Type B pancreatic cell (in vitro differentiated cells): ENCODE data around the gene HEATR9. TPM values are rescaled to one million over a fixed set of nuclear protein-coding genes. Genes with fewer than 3 reads are reported as not detected.
"Not testable (repeated sequence)": the region's sequence is repeated elsewhere in the genome, so short reads cannot be mapped to it uniquely, and the experiment has no call there.

ENCODE experiments used
- DNase-seq: peaks from one replicate; pipeline ENCODE4 v3.0.0; 2021; ENCODE audit warnings: mixed read lengths; ENCODE audit not compliant: unreplicated experiment; ENCODE audit errors: extremely low spot score
- H3K27ac Mint-ChIP-seq: 2 replicates; pipeline ENCODE4 v1.8.0; 2021; ENCODE audit warnings: mild to moderate bottlenecking, mixed read lengths
- H3K27me3 Mint-ChIP-seq: 2 replicates; pipeline ENCODE4 v1.8.0; 2021; ENCODE audit warnings: mixed read lengths
- H3K36me3 Mint-ChIP-seq: 2 replicates; pipeline ENCODE4 v1.8.0; 2021; ENCODE audit warnings: mixed read lengths
- H3K4me1 Mint-ChIP-seq: one replicate; pipeline ENCODE4 v1.8.0; 2021; ENCODE audit warnings: mixed read lengths; ENCODE audit not compliant: unreplicated experiment
- H3K4me3 Mint-ChIP-seq: 2 replicates; pipeline ENCODE4 v1.8.0; 2021; ENCODE audit warnings: mild to moderate bottlenecking, mixed read lengths
- H3K9me3 Mint-ChIP-seq: 2 replicates; pipeline ENCODE4 v1.8.0; 2021; ENCODE audit warnings: mixed read lengths
- total RNA-seq: library from RNA; stranded (reverse); gene quantifications from 2 replicates; pipeline ENCODE4 v1.2.1, GENCODE V29; 2021; ENCODE audit warnings: low replicate concordance
- TF ChIP-seq, protein P1 (sequence below): fragments of 200-600 bp; sonication (generic); conservative IDR thresholded peaks from 2 replicates; pipeline ENCODE4 v1.5.0; 2021; ENCODE audit warnings: antibody characterized with exemption, mild to moderate bottlenecking

The HEATR9 gene
- total RNA-seq, 1 donor from 2014 or later: not detected

DNA sequence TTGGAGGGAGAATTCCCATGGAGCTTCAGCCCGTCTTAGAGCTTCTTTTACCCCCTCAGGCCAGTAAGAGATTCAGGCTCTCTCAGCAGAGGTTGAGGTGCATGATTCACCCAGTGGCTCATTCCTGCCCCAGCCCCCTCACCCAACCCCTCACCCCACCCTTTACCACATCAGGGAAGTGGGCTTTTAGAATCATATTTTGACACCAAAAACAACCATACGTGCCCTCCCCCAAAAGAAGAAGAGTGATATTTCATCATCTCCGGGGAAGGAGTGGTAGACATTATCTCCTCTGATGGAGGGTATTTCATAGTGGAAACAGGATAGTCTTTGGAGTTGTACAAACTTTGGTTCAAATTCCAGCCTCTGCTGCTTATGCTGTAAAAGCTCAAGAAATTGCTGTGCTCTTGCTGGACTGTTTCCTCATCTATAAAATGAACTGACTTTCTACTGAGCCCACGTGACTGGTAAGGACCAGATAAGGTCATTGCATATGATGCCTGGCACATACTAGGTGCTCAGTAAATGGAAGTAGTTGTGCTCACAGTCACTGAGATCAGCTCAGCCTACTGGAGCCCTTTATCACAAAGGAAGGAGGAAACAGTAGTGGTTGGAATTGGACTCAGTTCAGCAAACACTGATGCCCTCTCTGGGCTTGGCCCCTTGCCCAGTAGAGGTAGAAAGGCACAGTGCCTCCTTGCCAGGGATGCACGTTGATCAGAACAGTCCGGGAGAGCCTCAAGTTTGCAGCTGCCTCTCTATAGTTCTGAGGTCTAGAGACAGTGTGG is 29.8 kb upstream of the HEATR9 start:
- Mint-ChIP-seq H3K9me3 (no peaks in the 10 kb centered on the region), H3K36me3 (no peaks in the 10 kb centered on the region), H3K4me1 (peaks cover 34% of the 10 kb centered on the region), H3K27me3 (peaks cover 3% of the 10 kb centered on the region), H3K4me3 (no peak overlapping the region), H3K27ac (no peak overlapping the region)
- no peak for DNase-seq
- TF ChIP-seq, protein P1, sequence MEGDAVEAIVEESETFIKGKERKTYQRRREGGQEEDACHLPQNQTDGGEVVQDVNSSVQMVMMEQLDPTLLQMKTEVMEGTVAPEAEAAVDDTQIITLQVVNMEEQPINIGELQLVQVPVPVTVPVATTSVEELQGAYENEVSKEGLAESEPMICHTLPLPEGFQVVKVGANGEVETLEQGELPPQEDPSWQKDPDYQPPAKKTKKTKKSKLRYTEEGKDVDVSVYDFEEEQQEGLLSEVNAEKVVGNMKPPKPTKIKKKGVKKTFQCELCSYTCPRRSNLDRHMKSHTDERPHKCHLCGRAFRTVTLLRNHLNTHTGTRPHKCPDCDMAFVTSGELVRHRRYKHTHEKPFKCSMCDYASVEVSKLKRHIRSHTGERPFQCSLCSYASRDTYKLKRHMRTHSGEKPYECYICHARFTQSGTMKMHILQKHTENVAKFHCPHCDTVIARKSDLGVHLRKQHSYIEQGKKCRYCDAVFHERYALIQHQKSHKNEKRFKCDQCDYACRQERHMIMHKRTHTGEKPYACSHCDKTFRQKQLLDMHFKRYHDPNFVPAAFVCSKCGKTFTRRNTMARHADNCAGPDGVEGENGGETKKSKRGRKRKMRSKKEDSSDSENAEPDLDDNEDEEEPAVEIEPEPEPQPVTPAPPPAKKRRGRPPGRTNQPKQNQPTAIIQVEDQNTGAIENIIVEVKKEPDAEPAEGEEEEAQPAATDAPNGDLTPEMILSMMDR: no peak

DNA sequence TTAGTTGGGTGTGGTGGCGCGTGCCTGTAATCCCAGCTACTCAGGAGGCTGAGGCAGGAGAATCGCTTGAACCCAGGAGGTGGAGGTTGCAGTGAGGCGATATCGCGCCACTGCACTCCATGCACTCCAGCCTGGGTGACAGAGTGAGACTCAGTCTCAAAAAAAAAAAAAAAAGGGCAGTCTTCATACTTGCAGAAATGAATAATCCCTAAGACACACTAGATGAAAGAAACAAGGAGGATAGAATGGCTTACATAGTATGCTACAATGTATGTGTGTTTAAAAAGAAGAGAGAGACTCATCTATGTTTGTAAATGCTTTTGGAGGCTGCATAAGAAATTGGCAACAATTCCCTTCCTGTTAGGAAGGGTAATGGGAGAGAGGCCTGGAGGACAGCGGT is 29.1 kb upstream of the HEATR9 start:
- not testable (repeated sequence) for H3K36me3 Mint-ChIP-seq, H3K27me3 Mint-ChIP-seq, H3K9me3 Mint-ChIP-seq, DNase-seq, H3K4me3 Mint-ChIP-seq
- Mint-ChIP-seq H3K27ac (peak overlapping the region; percentile 41), H3K4me1 (peaks cover 27% of the 10 kb centered on the region)

DNA sequence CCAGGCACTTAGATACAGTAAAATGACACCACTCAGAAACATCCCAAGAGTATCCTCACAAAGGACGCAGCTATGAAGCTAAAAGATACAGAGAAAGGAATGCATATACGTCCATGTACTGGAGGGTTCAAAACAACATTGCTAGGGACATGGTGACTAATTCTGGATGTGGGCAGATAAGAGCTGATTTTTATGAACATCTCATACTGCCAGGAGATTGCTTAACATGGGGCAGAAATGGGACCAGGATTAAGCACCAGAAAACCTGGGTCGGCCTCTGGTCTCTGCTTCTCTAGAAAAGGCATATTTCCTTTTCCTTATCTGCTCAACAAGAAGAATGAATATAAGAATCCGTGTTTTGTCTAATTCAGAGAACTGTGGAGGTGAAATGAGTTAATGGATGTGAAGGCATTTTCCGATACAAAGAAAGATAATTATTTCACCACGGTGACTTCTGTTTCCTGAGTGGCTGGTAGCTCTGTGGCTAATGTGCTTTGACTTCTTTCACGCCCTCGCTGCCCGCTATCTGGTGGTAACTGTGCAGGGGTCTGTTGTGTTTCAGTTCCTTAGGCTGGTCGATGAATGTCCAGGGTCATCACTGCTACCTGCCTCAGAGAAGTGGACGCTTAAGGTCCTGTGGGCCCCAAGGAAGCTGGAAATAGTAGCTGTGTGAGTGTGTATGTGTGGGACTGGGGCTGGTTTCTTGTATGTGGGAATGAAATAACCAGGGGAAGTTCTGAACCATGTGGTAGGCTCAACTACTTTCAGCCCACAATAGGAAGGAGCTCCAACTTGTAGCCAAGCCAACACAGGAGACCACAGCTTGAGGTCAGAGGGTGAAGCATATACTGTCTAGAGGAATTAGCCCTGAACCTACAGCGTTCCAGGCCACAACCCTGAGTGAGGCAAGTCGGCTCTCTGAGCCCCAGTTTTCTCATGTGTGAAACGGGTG is 27.2 kb upstream of the HEATR9 start:
- H3K9me3 Mint-ChIP-seq: no peaks in the 10 kb centered on the region
- H3K4me1 Mint-ChIP-seq: peaks cover 30% of the 10 kb centered on the region
- TF ChIP-seq, protein P1: no peak
- no peak for DNase-seq
- H3K27ac Mint-ChIP-seq: no peak overlapping the region
- peaks cover 3% of the 10 kb centered on the region for H3K27me3 Mint-ChIP-seq
- H3K36me3 Mint-ChIP-seq: no peaks in the 10 kb centered on the region
- H3K4me3 Mint-ChIP-seq: no peak overlapping the region

DNA sequence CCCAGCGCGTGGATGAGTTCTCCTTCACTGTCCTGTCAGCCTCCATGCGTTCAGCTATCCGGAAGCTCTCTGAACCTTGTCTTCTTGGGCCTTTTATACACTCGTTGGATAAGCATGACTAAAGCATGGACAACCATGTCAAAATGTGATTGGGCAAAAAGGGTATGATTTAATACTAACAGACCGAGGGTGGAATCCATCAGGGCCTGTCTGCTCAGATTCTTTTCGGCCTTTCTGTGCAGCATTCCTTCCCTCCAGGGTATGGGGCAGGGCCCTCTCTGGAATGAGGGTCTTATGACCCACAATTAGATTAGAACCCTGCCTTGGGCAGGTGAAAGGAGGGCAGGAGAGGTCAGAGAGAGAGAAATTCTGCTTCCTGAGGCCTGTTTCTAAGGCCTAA is 25.5 kb upstream of the HEATR9 start:
- Mint-ChIP-seq H3K27me3 (no peaks in the 10 kb centered on the region), H3K4me3 (no peak overlapping the region), H3K27ac (no peak overlapping the region), H3K4me1 (peaks cover 30% of the 10 kb centered on the region), H3K36me3 (no peaks in the 10 kb centered on the region), H3K9me3 (no peaks in the 10 kb centered on the region)
- DNase-seq: no peak
- TF ChIP-seq, protein P1: no peak

DNA sequence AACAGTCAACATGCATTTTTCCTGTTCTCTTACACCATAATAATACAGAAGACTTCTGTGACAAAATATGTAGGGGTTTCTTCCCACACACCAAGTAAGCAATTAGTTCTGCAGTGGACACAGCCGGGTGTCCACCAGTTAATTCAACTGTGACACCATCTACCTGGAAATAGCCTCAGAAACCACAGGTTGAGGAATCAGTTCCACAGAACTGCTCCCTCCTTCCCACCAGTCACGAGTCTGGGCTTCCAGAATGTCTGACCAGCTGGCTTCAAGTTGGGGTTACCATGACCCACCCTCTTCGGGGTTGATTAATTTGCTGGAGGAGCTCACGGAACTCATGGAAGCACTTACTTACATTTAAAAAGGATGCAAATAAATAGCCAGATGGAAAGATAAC is 25.1 kb upstream of the HEATR9 start:
- no peaks in the 10 kb centered on the region for H3K27me3 Mint-ChIP-seq
- no peak for DNase-seq
- TF ChIP-seq, protein P1: no peak

More for the DNA sequence above, 25.1 kb upstream of the HEATR9 start:
- Mint-ChIP-seq H3K9me3 (no peaks in the 10 kb centered on the region), H3K4me3 (no peak overlapping the region), H3K27ac (no peak overlapping the region), H3K36me3 (no peaks in the 10 kb centered on the region), H3K4me1 (peaks cover 35% of the 10 kb centered on the region)
